HepG2 (cell line): ENCODE measurements around the gene CSNK1A1. TPM values are rescaled to one million over a fixed set of nuclear protein-coding genes. Genes with fewer than 3 reads are reported as not detected.

Source experiments
- MIER2 ChIP-seq: IDR thresholded peaks from 2 replicates; pipeline ENCODE4 v1.6.1; 2016; ENCODE audit warnings: missing biosample characterization, missing genetic modification reagents
- PHB2 ChIP-seq: fragments of 450-650 bp; IDR thresholded peaks from 2 replicates; pipeline ENCODE4 v1.6.1; 2018; ENCODE audit not compliant: partially characterized antibody
- PITX1 ChIP-seq: sonication (generic); formaldehyde crosslinking; IDR thresholded peaks from 2 replicates; pipeline ENCODE4 v1.5.1; 2020; ENCODE audit warnings: mild to moderate bottlenecking, missing genetic modification reagents
- RXRA ChIP-seq: sonication (generic); formaldehyde crosslinking; IDR thresholded peaks from 2 replicates; pipeline ENCODE4 v1.5.1; 2020; ENCODE audit warnings: missing genetic modification reagents
- TGIF2 ChIP-seq: IDR thresholded peaks from 2 replicates; pipeline ENCODE4 v1.6.1; 2016; ENCODE audit warnings: control low read depth, missing compliant biosample characterization
- ZNF124 ChIP-seq: sonication (generic); formaldehyde crosslinking; IDR thresholded peaks from 2 replicates; pipeline ENCODE4 v1.4.0; 2020; ENCODE audit warnings: missing genetic modification reagents
- ZNF205 ChIP-seq: IDR thresholded peaks from 2 replicates; pipeline ENCODE4 v1.6.1; 2018; ENCODE audit warnings: missing biosample characterization, missing genetic modification reagents
- ZNF543 ChIP-seq: sonication (generic); formaldehyde crosslinking; IDR thresholded peaks from 2 replicates; pipeline ENCODE4 v1.4.0; 2020; ENCODE audit warnings: mild to moderate bottlenecking, missing genetic modification reagents
- polyA plus RNA-seq, 8 experiments: library from polyadenylated mRNA; depleted of rRNA in 3 of 8; stranded (reverse) in 7 of 8; unstranded in 1 of 8; fragments of >200 nt; fragmentation: Illumina TruSeq in 4 of 8; extraction: Trizol in 4 of 8; gene quantifications; 2 replicates each; pipeline versions ENCODE4 v1.2.1 to v1.2.3, GENCODE V29; 2011 to 2016; ENCODE audit warnings: low read depth in 4 of 8, missing spikeins in 1 of 8, mixed read lengths in 1 of 8; ENCODE audit not compliant: insufficient read depth in 1 of 8
- total RNA-seq, 5 experiments: library from RNA; depleted of rRNA; stranded (reverse); fragments of >200 nt; fragmentation: Illumina TruSeq; extraction: Trizol; gene quantifications; 2 replicates each; pipeline ENCODE4 v1.2.3, GENCODE V29; 2016; ENCODE audit warnings: low read depth in 1 of 5
- TF ChIP-seq, protein P1 (sequence below): sonication (generic); formaldehyde crosslinking; IDR thresholded peaks from 2 replicates; pipeline ENCODE4 v1.4.0; 2020; ENCODE audit warnings: missing genetic modification reagents, borderline replicate concordance
- TF ChIP-seq, protein P2 (sequence below): sonication (generic); formaldehyde crosslinking; IDR thresholded peaks from 2 replicates; pipeline ENCODE4 v1.4.0; 2020; ENCODE audit warnings: missing genetic modification reagents
- TF ChIP-seq, protein P3 (sequence below): sonication (generic); formaldehyde crosslinking; IDR thresholded peaks from 2 replicates; pipeline ENCODE4 v1.5.0; 2020; ENCODE audit warnings: mild to moderate bottlenecking, missing genetic modification reagents, borderline replicate concordance
- TF ChIP-seq, protein P4 (sequence below): sonication (generic); formaldehyde crosslinking; conservative IDR thresholded peaks from 2 replicates; pipeline ENCODE4 v1.4.0; 2020; ENCODE audit warnings: missing genetic modification reagents
- TF ChIP-seq, protein P5 (sequence below): sonication (generic); formaldehyde crosslinking; IDR thresholded peaks from 2 replicates; pipeline ENCODE4 v1.4.0; 2020; ENCODE audit warnings: missing genetic modification reagents
- TF ChIP-seq, protein P6 (sequence below): sonication (generic); formaldehyde crosslinking; IDR thresholded peaks from 2 replicates; pipeline ENCODE4 v1.5.1; 2020; ENCODE audit warnings: mild to moderate bottlenecking, missing genetic modification reagents

Gene CSNK1A1
- total and polyA plus RNA-seq, 2 of the 13 experiments (the other 11 are each of a cell fraction or from before 2014, with no cell fraction given): 89.0 to 149 TPM

DNA sequence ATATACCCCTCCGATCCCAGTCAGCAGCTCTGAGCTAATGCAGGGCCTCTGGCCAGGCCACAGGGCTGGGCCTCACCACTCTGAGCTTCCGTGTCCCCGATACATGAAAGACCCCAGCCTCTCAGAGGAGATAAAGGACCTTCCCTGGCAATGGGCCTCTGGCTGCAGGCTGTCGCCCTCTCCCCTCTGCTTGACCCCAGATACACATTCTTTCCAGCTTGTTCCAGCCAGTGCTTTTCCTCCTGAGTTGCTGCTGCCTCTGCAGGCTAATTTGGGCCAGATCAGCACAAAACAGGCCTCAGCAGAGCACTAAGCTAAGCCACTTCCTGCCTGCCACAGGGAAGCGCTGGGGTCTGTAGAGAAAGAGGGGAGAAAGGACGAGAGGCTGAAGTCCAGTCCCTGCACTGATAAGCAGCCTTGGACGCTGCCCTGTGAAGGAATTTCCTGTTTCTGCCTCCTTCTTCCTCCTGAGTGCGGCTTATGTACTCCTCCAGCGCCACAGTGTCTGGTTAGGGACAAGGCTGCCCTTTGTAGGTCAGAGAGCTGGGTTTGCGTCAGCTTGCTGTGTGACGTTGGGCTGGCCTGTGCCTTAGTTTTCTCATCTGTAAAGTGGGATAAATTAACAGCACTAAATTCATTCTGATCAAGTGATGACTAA lies 99.1 kb downstream of the CSNK1A1 start (continued):
- TF ChIP-seq, protein P1, sequence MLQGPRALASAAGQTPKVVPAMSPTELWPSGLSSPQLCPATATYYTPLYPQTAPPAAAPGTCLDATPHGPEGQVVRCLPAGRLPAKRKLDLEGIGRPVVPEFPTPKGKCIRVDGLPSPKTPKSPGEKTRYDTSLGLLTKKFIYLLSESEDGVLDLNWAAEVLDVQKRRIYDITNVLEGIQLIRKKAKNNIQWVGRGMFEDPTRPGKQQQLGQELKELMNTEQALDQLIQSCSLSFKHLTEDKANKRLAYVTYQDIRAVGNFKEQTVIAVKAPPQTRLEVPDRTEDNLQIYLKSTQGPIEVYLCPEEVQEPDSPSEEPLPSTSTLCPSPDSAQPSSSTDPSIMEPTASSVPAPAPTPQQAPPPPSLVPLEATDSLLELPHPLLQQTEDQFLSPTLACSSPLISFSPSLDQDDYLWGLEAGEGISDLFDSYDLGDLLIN (CRISPR knock-in tag): 0 out of 2 replicates have a peak, but pooled peaks have one; percentile 41
- TF ChIP-seq RXRA (CRISPR knock-in tag) (peak; percentile 91; the same call in 1 of the 2 replicates), PITX1 (CRISPR knock-in tag) (peak; percentile 90), ZNF124 (CRISPR knock-in tag) (peak; percentile 79), PHB2 (no peak), TGIF2 (CRISPR knock-in tag) (no peak), ZNF205 (peak; percentile 78), MIER2 (CRISPR knock-in tag) (peak; percentile 61), ZNF543 (CRISPR knock-in tag) (no peak)
- TF ChIP-seq, protein P2, sequence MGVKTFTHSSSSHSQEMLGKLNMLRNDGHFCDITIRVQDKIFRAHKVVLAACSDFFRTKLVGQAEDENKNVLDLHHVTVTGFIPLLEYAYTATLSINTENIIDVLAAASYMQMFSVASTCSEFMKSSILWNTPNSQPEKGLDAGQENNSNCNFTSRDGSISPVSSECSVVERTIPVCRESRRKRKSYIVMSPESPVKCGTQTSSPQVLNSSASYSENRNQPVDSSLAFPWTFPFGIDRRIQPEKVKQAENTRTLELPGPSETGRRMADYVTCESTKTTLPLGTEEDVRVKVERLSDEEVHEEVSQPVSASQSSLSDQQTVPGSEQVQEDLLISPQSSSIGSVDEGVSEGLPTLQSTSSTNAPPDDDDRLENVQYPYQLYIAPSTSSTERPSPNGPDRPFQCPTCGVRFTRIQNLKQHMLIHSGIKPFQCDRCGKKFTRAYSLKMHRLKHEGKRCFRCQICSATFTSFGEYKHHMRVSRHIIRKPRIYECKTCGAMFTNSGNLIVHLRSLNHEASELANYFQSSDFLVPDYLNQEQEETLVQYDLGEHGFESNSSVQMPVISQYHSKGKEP (CRISPR knock-in tag): no peak
- TF ChIP-seq, protein P3, sequence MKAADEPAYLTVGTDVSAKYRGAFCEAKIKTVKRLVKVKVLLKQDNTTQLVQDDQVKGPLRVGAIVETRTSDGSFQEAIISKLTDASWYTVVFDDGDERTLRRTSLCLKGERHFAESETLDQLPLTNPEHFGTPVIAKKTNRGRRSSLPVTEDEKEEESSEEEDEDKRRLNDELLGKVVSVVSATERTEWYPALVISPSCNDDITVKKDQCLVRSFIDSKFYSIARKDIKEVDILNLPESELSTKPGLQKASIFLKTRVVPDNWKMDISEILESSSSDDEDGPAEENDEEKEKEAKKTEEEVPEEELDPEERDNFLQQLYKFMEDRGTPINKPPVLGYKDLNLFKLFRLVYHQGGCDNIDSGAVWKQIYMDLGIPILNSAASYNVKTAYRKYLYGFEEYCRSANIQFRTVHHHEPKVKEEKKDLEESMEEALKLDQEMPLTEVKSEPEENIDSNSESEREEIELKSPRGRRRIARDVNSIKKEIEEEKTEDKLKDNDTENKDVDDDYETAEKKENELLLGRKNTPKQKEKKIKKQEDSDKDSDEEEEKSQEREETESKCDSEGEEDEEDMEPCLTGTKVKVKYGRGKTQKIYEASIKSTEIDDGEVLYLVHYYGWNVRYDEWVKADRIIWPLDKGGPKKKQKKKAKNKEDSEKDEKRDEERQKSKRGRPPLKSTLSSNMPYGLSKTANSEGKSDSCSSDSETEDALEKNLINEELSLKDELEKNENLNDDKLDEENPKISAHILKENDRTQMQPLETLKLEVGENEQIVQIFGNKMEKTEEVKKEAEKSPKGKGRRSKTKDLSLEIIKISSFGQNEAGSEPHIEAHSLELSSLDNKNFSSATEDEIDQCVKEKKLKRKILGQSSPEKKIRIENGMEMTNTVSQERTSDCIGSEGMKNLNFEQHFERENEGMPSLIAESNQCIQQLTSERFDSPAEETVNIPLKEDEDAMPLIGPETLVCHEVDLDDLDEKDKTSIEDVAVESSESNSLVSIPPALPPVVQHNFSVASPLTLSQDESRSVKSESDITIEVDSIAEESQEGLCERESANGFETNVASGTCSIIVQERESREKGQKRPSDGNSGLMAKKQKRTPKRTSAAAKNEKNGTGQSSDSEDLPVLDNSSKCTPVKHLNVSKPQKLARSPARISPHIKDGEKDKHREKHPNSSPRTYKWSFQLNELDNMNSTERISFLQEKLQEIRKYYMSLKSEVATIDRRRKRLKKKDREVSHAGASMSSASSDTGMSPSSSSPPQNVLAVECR (CRISPR knock-in tag): no peak
- TF ChIP-seq, protein P4, sequence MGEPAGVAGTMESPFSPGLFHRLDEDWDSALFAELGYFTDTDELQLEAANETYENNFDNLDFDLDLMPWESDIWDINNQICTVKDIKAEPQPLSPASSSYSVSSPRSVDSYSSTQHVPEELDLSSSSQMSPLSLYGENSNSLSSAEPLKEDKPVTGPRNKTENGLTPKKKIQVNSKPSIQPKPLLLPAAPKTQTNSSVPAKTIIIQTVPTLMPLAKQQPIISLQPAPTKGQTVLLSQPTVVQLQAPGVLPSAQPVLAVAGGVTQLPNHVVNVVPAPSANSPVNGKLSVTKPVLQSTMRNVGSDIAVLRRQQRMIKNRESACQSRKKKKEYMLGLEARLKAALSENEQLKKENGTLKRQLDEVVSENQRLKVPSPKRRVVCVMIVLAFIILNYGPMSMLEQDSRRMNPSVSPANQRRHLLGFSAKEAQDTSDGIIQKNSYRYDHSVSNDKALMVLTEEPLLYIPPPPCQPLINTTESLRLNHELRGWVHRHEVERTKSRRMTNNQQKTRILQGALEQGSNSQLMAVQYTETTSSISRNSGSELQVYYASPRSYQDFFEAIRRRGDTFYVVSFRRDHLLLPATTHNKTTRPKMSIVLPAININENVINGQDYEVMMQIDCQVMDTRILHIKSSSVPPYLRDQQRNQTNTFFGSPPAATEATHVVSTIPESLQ (CRISPR knock-in tag): no peak
- TF ChIP-seq, protein P5, sequence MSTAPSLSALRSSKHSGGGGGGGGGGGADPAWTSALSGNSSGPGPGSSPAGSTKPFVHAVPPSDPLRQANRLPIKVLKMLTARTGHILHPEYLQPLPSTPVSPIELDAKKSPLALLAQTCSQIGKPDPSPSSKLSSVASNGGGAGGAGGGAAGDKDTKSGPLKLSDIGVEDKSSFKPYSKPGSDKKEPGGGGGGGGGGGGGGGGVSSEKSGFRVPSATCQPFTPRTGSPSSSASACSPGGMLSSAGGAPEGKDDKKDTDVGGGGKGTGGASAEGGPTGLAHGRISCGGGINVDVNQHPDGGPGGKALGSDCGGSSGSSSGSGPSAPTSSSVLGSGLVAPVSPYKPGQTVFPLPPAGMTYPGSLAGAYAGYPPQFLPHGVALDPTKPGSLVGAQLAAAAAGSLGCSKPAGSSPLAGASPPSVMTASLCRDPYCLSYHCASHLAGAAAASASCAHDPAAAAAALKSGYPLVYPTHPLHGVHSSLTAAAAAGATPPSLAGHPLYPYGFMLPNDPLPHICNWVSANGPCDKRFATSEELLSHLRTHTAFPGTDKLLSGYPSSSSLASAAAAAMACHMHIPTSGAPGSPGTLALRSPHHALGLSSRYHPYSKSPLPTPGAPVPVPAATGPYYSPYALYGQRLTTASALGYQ (CRISPR knock-in tag): peak; percentile 53; the same call in 1 of the 2 replicates
- TF ChIP-seq, protein P6, sequence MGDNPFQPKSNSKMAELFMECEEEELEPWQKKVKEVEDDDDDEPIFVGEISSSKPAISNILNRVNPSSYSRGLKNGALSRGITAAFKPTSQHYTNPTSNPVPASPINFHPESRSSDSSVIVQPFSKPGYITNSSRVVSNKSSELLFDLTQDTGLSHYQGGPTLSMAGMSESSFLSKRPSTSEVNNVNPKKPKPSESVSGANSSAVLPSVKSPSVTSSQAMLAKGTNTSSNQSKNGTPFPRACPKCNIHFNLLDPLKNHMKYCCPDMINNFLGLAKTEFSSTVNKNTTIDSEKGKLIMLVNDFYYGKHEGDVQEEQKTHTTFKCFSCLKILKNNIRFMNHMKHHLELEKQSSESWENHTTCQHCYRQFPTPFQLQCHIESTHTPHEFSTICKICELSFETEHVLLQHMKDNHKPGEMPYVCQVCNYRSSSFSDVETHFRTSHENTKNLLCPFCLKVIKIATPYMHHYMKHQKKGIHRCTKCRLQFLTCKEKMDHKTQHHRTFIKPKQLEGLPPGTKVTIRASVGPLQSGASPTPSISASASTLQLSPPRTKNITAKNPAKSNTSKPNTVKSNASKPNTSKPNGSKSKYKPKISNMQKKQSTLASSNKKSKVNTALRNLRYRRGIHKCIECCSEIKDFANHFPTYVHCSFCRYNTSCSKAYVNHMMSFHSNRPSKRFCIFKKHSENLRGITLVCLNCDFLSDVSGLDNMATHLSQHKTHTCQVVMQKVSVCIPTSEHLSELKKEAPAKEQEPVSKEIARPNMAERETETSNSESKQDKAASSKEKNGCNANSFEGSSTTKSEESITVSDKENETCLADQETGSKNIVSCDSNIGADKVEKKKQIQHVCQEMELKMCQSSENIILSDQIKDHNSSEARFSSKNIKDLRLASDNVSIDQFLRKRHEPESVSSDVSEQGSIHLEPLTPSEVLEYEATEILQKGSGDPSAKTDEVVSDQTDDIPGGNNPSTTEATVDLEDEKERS (CRISPR knock-in tag): peak; percentile 98
